K562 (cell line): ENCODE measurements around the gene CETN1. TPM values are rescaled to one million over a fixed set of nuclear protein-coding genes. Genes with fewer than 3 reads are reported as not detected.

Experiments used
- FOXK1 ChIP-seq: sonication (generic); formaldehyde crosslinking; IDR thresholded peaks from 2 replicates; pipeline ENCODE4 v1.8.0; 2022; ENCODE audit warnings: missing genetic modification reagents, mild to moderate bottlenecking, borderline replicate concordance
- HMG20B ChIP-seq: fragments of 250-450 bp; sonication (Bioruptor Pico); IDR thresholded peaks from 2 replicates; pipeline ENCODE4 v1.5.0; 2021; ENCODE audit warnings: mild to moderate bottlenecking
- KAT7 ChIP-seq: sonication (generic); formaldehyde crosslinking; IDR thresholded peaks from 2 replicates; pipeline ENCODE4 v1.8.0; 2022; ENCODE audit warnings: missing genetic modification reagents, mild to moderate bottlenecking, borderline replicate concordance
- KAT8 ChIP-seq: fragments of 450-650 bp; IDR thresholded peaks from 2 replicates; pipeline ENCODE4 v1.6.1; 2016; ENCODE audit warnings: low read depth, mild to moderate bottlenecking
- MYC ChIP-seq, 2 experiments: fragments of 250-450 bp in 1 of 2; sonication (Bioruptor Pico) in 1 of 2; IDR thresholded peaks; 2 replicates each; pipeline versions ENCODE4 v1.5.1 to v1.6.1; 2012 to 2021; ENCODE audit warnings: low read depth in 2 of 2, borderline replicate concordance in 1 of 2, improper control_type of control experiment in 1 of 2, low read length in 1 of 2, mild to moderate bottlenecking in 1 of 2, moderate library complexity in 1 of 2
- RCOR1 ChIP-seq, 2 experiments: IDR thresholded peaks; 2 replicates each; pipeline ENCODE4 v1.6.1; 2012; ENCODE audit warnings: low read depth in 2 of 2, low read length in 2 of 2, borderline replicate concordance in 1 of 2, improper control_type of control experiment in 1 of 2
- SIX5 ChIP-seq, 2 experiments: IDR thresholded peaks; 2 replicates each; pipeline ENCODE4 v1.6.1; 2011; ENCODE audit warnings: low read length in 2 of 2, borderline replicate concordance in 1 of 2, low read depth in 1 of 2, mild to moderate bottlenecking in 1 of 2, moderate library complexity in 1 of 2; ENCODE audit not compliant: insufficient read depth in 1 of 2
- YBX1 ChIP-seq: fragments of 450-650 bp; IDR thresholded peaks from 2 replicates; pipeline ENCODE4 v1.7.1; 2016; ENCODE audit warnings: mild to moderate bottlenecking
- ZNF175 ChIP-seq: fragments of 200-800 bp; sonication (Bioruptor generic); IDR thresholded peaks from 2 replicates; pipeline ENCODE4 v1.6.1; 2016; ENCODE audit warnings: low read depth, mild to moderate bottlenecking, missing genetic modification characterization, missing compliant biosample characterization
- ZNF384 ChIP-seq: IDR thresholded peaks from 2 replicates; pipeline ENCODE4 v1.6.1; 2012; ENCODE audit warnings: low read depth, low read length, improper control_type of control experiment
- polyA plus RNA-seq, 8 experiments: library from polyadenylated mRNA; depleted of rRNA in 4 of 8; stranded (reverse) in 5 of 8; unstranded in 3 of 8; fragments of >200 nt; fragmentation: Nextera tagmentation in 2 of 8; fragmentation: Illumina TruSeq in 1 of 8; extraction: Ambion mirVana in 2 of 8; extraction: Trizol in 1 of 8; gene quantifications; 2 replicates each; pipeline versions ENCODE4 v1.2.1 to v1.2.3, GENCODE V29; 2011 to 2014; ENCODE audit warnings: inconsistent platforms in 1 of 8, missing spikeins in 1 of 8
- total RNA-seq, 7 experiments: library from RNA; depleted of rRNA in 6 of 7; stranded (reverse); fragments of >200 nt in 6 of 7; fragmentation: Illumina TruSeq in 2 of 7; extraction: Trizol in 2 of 7; gene quantifications; 2 replicates each; pipeline versions ENCODE4 v1.2.1 to v1.2.3, GENCODE V29; 2011 to 2021; ENCODE audit warnings: low replicate concordance in 1 of 7
- TF ChIP-seq, protein P1 (sequence below): fragments of 250-450 bp; sonication (Bioruptor Pico); IDR thresholded peaks from 2 replicates; pipeline ENCODE4 v1.8.0; 2021; ENCODE audit warnings: moderate library complexity, mild to moderate bottlenecking, inconsistent platforms
- TF ChIP-seq, protein P2 (sequence below): sonication (generic); formaldehyde crosslinking; IDR thresholded peaks from 2 replicates; pipeline ENCODE4 v1.8.0; 2023; ENCODE audit warnings: mild to moderate bottlenecking, missing genetic modification reagents
- TF ChIP-seq, protein P3 (sequence below): sonication (generic); formaldehyde crosslinking; IDR thresholded peaks from 2 replicates; pipeline ENCODE4 v1.8.1; 2023; ENCODE audit warnings: mild to moderate bottlenecking, missing genetic modification reagents
- TF ChIP-seq, protein P4 (sequence below): sonication (generic); formaldehyde crosslinking; IDR thresholded peaks from 2 replicates; pipeline ENCODE4 v1.4.0; 2020; ENCODE audit warnings: mild to moderate bottlenecking, missing genetic modification reagents

CETN1 gene
- total and polyA plus RNA-seq, 9 of the 15 experiments (the other 6 are each of a cell fraction or from before 2014, with no cell fraction given), result 0.07 to 0.34 (median 0.19) TPM; not detected in 3

DNA sequence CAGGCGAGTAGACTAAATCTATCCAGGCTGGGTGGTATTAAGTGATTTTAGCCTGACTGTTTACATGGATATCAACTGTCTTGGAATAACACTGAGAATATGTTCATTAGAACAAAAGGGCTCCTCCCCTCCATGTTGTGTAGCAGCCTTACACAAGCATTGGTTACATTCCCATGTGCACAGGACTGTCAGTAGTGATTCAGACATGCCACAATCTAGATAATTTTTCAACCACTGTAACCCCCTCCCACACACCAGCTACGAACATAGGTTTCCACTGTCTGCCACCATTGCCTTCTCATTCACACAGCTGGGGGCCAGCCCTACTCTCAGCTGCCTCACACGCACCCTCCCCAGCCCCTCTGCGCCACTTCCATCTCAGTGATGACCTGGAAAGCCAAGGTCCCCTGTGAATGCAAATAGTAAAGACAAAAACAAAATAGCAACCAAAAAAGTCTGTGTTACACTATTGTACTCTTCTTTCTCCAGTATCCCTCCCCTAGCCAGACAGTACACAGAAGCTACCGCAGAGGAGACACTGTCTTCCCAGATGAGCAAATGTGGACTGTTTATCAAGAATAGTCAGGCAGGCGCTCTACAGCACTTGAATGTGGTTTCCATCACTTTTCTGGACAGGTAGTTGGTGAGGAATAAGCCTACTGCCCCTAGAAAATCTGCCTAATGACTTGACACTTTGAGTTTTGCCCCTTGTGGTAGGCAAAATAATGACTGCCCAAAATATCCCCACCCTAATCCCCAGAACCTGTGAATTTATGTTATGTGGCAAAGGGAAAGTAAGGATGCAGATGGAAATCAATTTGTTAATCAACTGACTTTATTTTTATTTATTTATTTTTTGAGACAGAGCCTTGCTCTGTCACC lies 49.3 kb downstream of the CETN1 start (continued):
- TF ChIP-seq, protein P1, sequence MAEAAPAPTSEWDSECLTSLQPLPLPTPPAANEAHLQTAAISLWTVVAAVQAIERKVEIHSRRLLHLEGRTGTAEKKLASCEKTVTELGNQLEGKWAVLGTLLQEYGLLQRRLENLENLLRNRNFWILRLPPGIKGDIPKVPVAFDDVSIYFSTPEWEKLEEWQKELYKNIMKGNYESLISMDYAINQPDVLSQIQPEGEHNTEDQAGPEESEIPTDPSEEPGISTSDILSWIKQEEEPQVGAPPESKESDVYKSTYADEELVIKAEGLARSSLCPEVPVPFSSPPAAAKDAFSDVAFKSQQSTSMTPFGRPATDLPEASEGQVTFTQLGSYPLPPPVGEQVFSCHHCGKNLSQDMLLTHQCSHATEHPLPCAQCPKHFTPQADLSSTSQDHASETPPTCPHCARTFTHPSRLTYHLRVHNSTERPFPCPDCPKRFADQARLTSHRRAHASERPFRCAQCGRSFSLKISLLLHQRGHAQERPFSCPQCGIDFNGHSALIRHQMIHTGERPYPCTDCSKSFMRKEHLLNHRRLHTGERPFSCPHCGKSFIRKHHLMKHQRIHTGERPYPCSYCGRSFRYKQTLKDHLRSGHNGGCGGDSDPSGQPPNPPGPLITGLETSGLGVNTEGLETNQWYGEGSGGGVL (CRISPR knock-in tag), result no peak
- TF ChIP-seq, protein P2, sequence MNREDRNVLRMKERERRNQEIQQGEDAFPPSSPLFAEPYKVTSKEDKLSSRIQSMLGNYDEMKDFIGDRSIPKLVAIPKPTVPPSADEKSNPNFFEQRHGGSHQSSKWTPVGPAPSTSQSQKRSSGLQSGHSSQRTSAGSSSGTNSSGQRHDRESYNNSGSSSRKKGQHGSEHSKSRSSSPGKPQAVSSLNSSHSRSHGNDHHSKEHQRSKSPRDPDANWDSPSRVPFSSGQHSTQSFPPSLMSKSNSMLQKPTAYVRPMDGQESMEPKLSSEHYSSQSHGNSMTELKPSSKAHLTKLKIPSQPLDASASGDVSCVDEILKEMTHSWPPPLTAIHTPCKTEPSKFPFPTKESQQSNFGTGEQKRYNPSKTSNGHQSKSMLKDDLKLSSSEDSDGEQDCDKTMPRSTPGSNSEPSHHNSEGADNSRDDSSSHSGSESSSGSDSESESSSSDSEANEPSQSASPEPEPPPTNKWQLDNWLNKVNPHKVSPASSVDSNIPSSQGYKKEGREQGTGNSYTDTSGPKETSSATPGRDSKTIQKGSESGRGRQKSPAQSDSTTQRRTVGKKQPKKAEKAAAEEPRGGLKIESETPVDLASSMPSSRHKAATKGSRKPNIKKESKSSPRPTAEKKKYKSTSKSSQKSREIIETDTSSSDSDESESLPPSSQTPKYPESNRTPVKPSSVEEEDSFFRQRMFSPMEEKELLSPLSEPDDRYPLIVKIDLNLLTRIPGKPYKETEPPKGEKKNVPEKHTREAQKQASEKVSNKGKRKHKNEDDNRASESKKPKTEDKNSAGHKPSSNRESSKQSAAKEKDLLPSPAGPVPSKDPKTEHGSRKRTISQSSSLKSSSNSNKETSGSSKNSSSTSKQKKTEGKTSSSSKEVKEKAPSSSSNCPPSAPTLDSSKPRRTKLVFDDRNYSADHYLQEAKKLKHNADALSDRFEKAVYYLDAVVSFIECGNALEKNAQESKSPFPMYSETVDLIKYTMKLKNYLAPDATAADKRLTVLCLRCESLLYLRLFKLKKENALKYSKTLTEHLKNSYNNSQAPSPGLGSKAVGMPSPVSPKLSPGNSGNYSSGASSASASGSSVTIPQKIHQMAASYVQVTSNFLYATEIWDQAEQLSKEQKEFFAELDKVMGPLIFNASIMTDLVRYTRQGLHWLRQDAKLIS (CRISPR knock-in tag), result no peak
- TF ChIP-seq HMG20B (CRISPR knock-in tag), result no peak
- TF ChIP-seq KAT8, result no peak
- TF ChIP-seq, protein P3, sequence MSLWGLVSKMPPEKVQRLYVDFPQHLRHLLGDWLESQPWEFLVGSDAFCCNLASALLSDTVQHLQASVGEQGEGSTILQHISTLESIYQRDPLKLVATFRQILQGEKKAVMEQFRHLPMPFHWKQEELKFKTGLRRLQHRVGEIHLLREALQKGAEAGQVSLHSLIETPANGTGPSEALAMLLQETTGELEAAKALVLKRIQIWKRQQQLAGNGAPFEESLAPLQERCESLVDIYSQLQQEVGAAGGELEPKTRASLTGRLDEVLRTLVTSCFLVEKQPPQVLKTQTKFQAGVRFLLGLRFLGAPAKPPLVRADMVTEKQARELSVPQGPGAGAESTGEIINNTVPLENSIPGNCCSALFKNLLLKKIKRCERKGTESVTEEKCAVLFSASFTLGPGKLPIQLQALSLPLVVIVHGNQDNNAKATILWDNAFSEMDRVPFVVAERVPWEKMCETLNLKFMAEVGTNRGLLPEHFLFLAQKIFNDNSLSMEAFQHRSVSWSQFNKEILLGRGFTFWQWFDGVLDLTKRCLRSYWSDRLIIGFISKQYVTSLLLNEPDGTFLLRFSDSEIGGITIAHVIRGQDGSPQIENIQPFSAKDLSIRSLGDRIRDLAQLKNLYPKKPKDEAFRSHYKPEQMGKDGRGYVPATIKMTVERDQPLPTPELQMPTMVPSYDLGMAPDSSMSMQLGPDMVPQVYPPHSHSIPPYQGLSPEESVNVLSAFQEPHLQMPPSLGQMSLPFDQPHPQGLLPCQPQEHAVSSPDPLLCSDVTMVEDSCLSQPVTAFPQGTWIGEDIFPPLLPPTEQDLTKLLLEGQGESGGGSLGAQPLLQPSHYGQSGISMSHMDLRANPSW (CRISPR knock-in tag), result no peak
- TF ChIP-seq KAT7, result no peak
- TF ChIP-seq ZNF384, result no peak
- no peak for TF ChIP-seq ZNF175 (CRISPR knock-in tag)
- no peak for TF ChIP-seq YBX1
- TF ChIP-seq, protein P4, sequence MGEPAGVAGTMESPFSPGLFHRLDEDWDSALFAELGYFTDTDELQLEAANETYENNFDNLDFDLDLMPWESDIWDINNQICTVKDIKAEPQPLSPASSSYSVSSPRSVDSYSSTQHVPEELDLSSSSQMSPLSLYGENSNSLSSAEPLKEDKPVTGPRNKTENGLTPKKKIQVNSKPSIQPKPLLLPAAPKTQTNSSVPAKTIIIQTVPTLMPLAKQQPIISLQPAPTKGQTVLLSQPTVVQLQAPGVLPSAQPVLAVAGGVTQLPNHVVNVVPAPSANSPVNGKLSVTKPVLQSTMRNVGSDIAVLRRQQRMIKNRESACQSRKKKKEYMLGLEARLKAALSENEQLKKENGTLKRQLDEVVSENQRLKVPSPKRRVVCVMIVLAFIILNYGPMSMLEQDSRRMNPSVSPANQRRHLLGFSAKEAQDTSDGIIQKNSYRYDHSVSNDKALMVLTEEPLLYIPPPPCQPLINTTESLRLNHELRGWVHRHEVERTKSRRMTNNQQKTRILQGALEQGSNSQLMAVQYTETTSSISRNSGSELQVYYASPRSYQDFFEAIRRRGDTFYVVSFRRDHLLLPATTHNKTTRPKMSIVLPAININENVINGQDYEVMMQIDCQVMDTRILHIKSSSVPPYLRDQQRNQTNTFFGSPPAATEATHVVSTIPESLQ (CRISPR knock-in tag), result no peak
- TF ChIP-seq RCOR1 (IDR thresholded peaks at IDR 0.05; ENCODE audit: borderline replicate concordance in 1 of 2, low read depth in 2 of 2, low read length in 2 of 2), result peak in 1 of 2 experiments; percentile 60; a peak in 1 of 4 replicates
- TF ChIP-seq SIX5 (IDR thresholded peaks at IDR 0.05; ENCODE audit: borderline replicate concordance in 1 of 2, insufficient read depth in 1 of 2, low read depth in 1 of 2, low read length in 2 of 2), result no peak
- 0 out of 2 replicates have a peak, but pooled peaks have one; percentile 21 for TF ChIP-seq MYC (IDR thresholded peaks at IDR 0.05; ENCODE audit: low read depth, low read length)
- no peak for TF ChIP-seq MYC (CRISPR knock-in tag; IDR thresholded peaks at IDR 0.05; ENCODE audit: borderline replicate concordance, low read depth)
- TF ChIP-seq FOXK1 (CRISPR knock-in tag), result no peak
